DND-41 (cell line): Measurements from ENCODE around the gene OLIG2.

Experiments
- ATAC-seq: fragments of 200-7000 bp; cut with Tn5 transposase; 3 replicates; pipeline ENCODE4 v1.9.1; 2021; ENCODE audit warnings: low read depth; ENCODE audit not compliant: insufficient read depth
- DNase-seq: peaks from one replicate; pipeline ENCODE4 v3.0.0-alpha.2; 2020
- H2AFZ ChIP-seq: 2 replicates; pipeline ENCODE4 v1.6.0; 2012; ENCODE audit warnings: low read depth, low read length
- H3K27ac ChIP-seq: 2 replicates; pipeline ENCODE4 v1.5.1; 2012; ENCODE audit warnings: low read length, inconsistent platforms
- H3K27me3 ChIP-seq: fragments of 200-600 bp; sonication (generic); 2 replicates; pipeline ENCODE4 v1.6.0; 2012; ENCODE audit warnings: low read length, mild to moderate bottlenecking, inconsistent platforms; ENCODE audit not compliant: insufficient read depth, poor library complexity
- H3K36me3 ChIP-seq: 2 replicates; pipeline ENCODE4 v1.5.1; 2012; ENCODE audit warnings: low read length, inconsistent platforms; ENCODE audit not compliant: insufficient read depth
- H3K4me1 ChIP-seq: 2 replicates; pipeline ENCODE4 v1.5.1; 2012; ENCODE audit warnings: mild to moderate bottlenecking, low read length; ENCODE audit not compliant: insufficient read depth
- H3K4me2 ChIP-seq: 2 replicates; pipeline ENCODE4 v1.6.0; 2012; ENCODE audit warnings: mild to moderate bottlenecking, moderate library complexity, low read length, inconsistent platforms; ENCODE audit not compliant: insufficient read depth
- H3K4me3 ChIP-seq, 2 experiments: fragments of 200-600 bp in 1 of 2; shearing (Covaris generic) in 1 of 2; 2 replicates each; pipeline ENCODE4 v1.5.1; 2012 to 2016; ENCODE audit warnings: inconsistent platforms in 2 of 2, low read length in 2 of 2, mild to moderate bottlenecking in 2 of 2, low read depth in 1 of 2, moderate library complexity in 1 of 2
- H3K79me2 ChIP-seq: 2 replicates; pipeline ENCODE4 v1.6.0; 2012; ENCODE audit warnings: low read length, inconsistent platforms; ENCODE audit not compliant: insufficient read depth
- H3K9ac ChIP-seq: 2 replicates; pipeline ENCODE4 v1.6.0; 2012; ENCODE audit warnings: low read depth, mild to moderate bottlenecking, inconsistent platforms, low read length, moderate library complexity
- H3K9me3 ChIP-seq: 2 replicates; pipeline ENCODE4 v1.5.1; 2012; ENCODE audit warnings: low read length, moderate library complexity, mild to moderate bottlenecking, inconsistent platforms; ENCODE audit not compliant: insufficient read depth, severe bottlenecking
- H4K20me1 ChIP-seq: 2 replicates; pipeline ENCODE4 v1.6.0; 2012; ENCODE audit warnings: low read length; ENCODE audit not compliant: insufficient read depth
- CTCF ChIP-seq: IDR thresholded peaks from 2 replicates; pipeline ENCODE4 v1.5.1; 2012; ENCODE audit warnings: borderline replicate concordance, low read length, moderate library complexity, mild to moderate bottlenecking; ENCODE audit not compliant: poor library complexity, severe bottlenecking; ENCODE audit errors: extremely low read depth
- EZH2 ChIP-seq: IDR thresholded peaks from 3 replicates; pipeline ENCODE4 v1.6.1; 2012; ENCODE audit warnings: borderline replicate concordance, low read depth, mild to moderate bottlenecking, moderate library complexity, low read length, inconsistent platforms; ENCODE audit not compliant: severe bottlenecking

Gene OLIG2

DNA sequence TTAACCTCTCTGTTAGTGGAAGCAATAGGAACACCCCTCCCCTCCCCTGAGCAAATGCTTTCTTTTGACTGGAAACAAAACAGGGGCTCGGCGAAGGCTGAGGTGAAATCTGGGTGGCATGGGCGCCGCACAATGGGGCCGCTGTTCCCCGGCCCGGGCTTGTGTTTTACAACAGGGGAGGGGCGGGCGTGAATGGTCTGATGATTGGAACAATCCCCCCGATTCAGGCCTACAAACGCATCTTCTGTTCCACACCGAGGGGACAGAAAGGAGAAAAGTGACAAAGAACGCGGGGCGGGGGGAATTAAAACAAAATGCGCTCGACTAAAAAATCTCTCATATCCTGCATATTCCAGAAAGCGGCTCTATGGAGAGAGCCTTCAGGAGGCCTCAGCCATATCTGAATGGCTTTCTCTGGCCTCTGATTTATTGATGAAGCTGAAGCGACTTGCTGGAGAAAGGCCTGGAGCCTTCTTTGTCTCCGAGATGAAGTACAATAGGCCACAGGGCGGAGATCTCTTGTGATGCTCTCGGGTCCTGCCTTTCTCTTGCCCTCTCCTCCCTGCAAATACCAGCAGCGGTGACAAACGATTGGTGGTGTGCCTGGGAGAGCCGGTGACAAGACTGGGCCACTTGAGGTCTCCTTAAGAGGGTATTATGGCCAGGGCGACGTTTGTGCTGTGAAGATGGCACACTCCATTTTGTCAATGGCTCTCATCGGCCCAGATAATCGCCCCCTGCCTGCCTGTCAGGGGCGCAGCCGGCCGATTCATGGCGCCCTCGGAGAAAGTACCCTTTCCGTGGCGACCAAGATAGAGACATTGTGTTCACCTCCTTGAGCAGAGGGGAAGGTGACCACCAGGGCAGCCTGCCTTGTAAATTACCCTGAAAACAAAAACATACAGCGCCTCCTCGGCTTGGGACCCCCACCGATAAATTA, 47.1 kb upstream of the OLIG2 start:
- H4K20me1 ChIP-seq = no peaks in the 10 kb centered on the region
- H3K36me3 ChIP-seq = no peaks in the 10 kb centered on the region
- no peak for ATAC-seq
- H3K9ac ChIP-seq = no peak overlapping the region
- no peak overlapping the region for H3K4me2 ChIP-seq
- H3K9me3 ChIP-seq = no peaks in the 10 kb centered on the region
- DNase-seq = no peak
- TF ChIP-seq EZH2 (no peak), CTCF (no peak)
- no peak overlapping the region for H3K4me3 ChIP-seq
- H2AFZ ChIP-seq = no peak overlapping the region
- no peaks in the 10 kb centered on the region for H3K79me2 ChIP-seq
- H3K27me3 ChIP-seq = peaks cover 15% of the 10 kb centered on the region
- no peaks in the 10 kb centered on the region for H3K4me1 ChIP-seq
- H3K27ac ChIP-seq = no peak overlapping the region

GRCh38 chr21:32979598-32980268, 46.0 kb upstream of the OLIG2 start:
- Histone ChIP-seq H4K20me1 (no peaks in the 10 kb centered on the region), H3K79me2 (no peaks in the 10 kb centered on the region), H3K27me3 (peaks cover 15% of the 10 kb centered on the region), H3K9ac (no peak overlapping the region), H3K4me2 (no peak overlapping the region), H3K4me1 (no peaks in the 10 kb centered on the region), H3K36me3 (no peaks in the 10 kb centered on the region), H3K9me3 (no peaks in the 10 kb centered on the region), H2AFZ (no peak overlapping the region), H3K27ac (no peak overlapping the region), H3K4me3 (no peak overlapping the region)
- ATAC-seq (no peak), DNase-seq (no peak)
- no peak for TF ChIP-seq CTCF

GRCh38 chr21:32981096-32981495, 44.6 kb upstream of the OLIG2 start:
- Histone ChIP-seq H3K27ac (no peak overlapping the region), H3K4me3 (no peak overlapping the region), H3K79me2 (no peaks in the 10 kb centered on the region), H3K4me1 (no peaks in the 10 kb centered on the region), H3K9me3 (no peaks in the 10 kb centered on the region), H3K36me3 (no peaks in the 10 kb centered on the region), H3K27me3 (peaks cover 11% of the 10 kb centered on the region), H3K9ac (no peak overlapping the region), H3K4me2 (no peak overlapping the region), H4K20me1 (no peaks in the 10 kb centered on the region), H2AFZ (no peak overlapping the region)
- ATAC-seq (no peak), DNase-seq (no peak)
- TF ChIP-seq EZH2 (no peak), CTCF (no peak)
